CD4-positive, alpha-beta T cell treated with Interferon gamma for 1 hour (primary cell): ENCODE results near the gene COASY.
"Not testable (repeated sequence)": the region's sequence is repeated elsewhere in the genome, so short reads cannot be mapped to it uniquely, and the experiment has no call there.

Experiments used
- DNase-seq: peaks from one replicate; pipeline ENCODE4 v3.0.0-alpha.2; 2020

The COASY gene

GRCh38 chr17:42531455-42532354 is 30.2 kb upstream of the COASY start:
- DNase-seq, result peak; percentile 53

GRCh38 chr17:42535155-42536047 is 26.5 kb upstream of the COASY start:
- DNase-seq, result no peak

GRCh38 chr17:42536048-42536371 is 25.9 kb upstream of the COASY start, which contains the start of gene NAGLU:
TSS of gene NAGLU (plus strand) at chr17:42536241. CDS start at chr17:42536273, 32 bp downstream.
- peak; percentile 82 for DNase-seq

GRCh38 chr17:42536372-42537155 is 25.4 kb upstream of the COASY start:
- peak; percentile 69 for DNase-seq

GRCh38 chr17:42537156-42537805 is 24.7 kb upstream of the COASY start:
- no peak for DNase-seq

GRCh38 chr17:42537826-42538451 is 24.0 kb upstream of the COASY start:
- no peak for DNase-seq

- DNase-seq, result no peak
Observed at GRCh38 chr17:42538482-42538881, 23.5 kb upstream of the COASY start.

- not testable (repeated sequence) for DNase-seq
Observed at GRCh38 chr17:42540558-42540957, 21.4 kb upstream of the COASY start.

GRCh38 chr17:42541041-42541833 is 20.7 kb upstream of the COASY start:
- DNase-seq, result no peak

- DNase-seq, result no peak
Observed at GRCh38 chr17:42543190-42544079, 18.5 kb upstream of the COASY start.

- DNase-seq, result no peak
Observed at GRCh38 chr17:42544874-42545283, 17.1 kb upstream of the COASY start.

GRCh38 chr17:42545755-42546505 is 16.0 kb upstream of the COASY start:
- DNase-seq, result not testable (repeated sequence)

- DNase-seq, result no peak
Observed at GRCh38 chr17:42547001-42547461, 14.9 kb upstream of the COASY start.

GRCh38 chr17:42547698-42548069 is 14.3 kb upstream of the COASY start:
- DNase-seq, result no peak

GRCh38 chr17:42548070-42548837 is 13.7 kb upstream of the COASY start:
- DNase-seq, result peak; percentile 80

- no peak for DNase-seq
Observed at GRCh38 chr17:42548993-42549755, 12.8 kb upstream of the COASY start.

GRCh38 chr17:42552736-42553135 is 9.2 kb upstream of the COASY start, which contains the start of gene HSD17B1:
TSS of gene HSD17B1 (plus strand) at chr17:42552923. CDS start at chr17:42552934, 11 bp downstream.
- DNase-seq, result not testable (repeated sequence)
